Endothelial cell of umbilical vein (primary cell): ENCODE measurements around the gene CTTNBP2. TPM values are rescaled to one million over a fixed set of nuclear protein-coding genes. Genes with fewer than 3 reads are reported as not detected.

Experiments
- BruUV-seq: library from RNA; stranded (reverse); fragments of 400-500 nt; replicated peaks from 2 replicates; lab custom pipeline; 2021; lab: Mats Ljungman, UMichigan
- CTCF ChIA-PET: fragments of 300-600, 350-600 bp; sonication (Branson Sonifier 250); formaldehyde crosslinking; loops from one replicate; lab custom pipeline; 2021; ENCODE audit warnings: antibody characterized with exemption, inconsistent platforms; lab: Charles Lee
- POLR2A ChIA-PET: fragments of 300-600, 350-600 bp; sonication (Branson Sonifier 250); formaldehyde crosslinking; loops from one replicate; lab custom pipeline; 2021; ENCODE audit warnings: antibody characterized with exemption, inconsistent platforms; lab: Charles Lee
- DNase-seq: peaks from one replicate; pipeline ENCODE4 v3.0.0-alpha.2; 2011; ENCODE audit warnings: low read depth, low spot score
- FAIRE-seq: peaks from 2 replicates; lab custom pipeline; 2011; peaks lifted over from hg19 to GRCh38; lab: Jason Lieb, UNC
- H2AFZ ChIP-seq: 2 replicates; pipeline ENCODE4 v1.6.0; 2012; ENCODE audit warnings: low read depth, low read length, control low read depth, inconsistent platforms
- H3K27ac ChIP-seq: 2 replicates; pipeline ENCODE4 v1.5.1; 2011; ENCODE audit warnings: low read depth, mild to moderate bottlenecking, control low read depth, low read length, moderate library complexity; ENCODE audit not compliant: insufficient read depth
- H3K27me3 ChIP-seq, 2 experiments: 2 replicates each; pipeline versions ENCODE4 v1.6.0 to v1.6.1; 2011; ENCODE audit warnings: low read length in 2 of 2, mixed read lengths in 1 of 2; ENCODE audit not compliant: control insufficient read depth in 2 of 2, insufficient read depth in 2 of 2
- H3K36me3 ChIP-seq, 2 experiments: 2 replicates in 1 of 2; 3 replicates in 1 of 2; pipeline ENCODE4 v1.5.1; 2011; ENCODE audit warnings: low read length in 2 of 2, mild to moderate bottlenecking in 1 of 2, moderate library complexity in 1 of 2; ENCODE audit not compliant: control insufficient read depth in 2 of 2, insufficient read depth in 2 of 2; ENCODE audit errors: extremely low read depth in 1 of 2
- H3K4me1 ChIP-seq: 3 replicates; pipeline ENCODE4 v1.5.1; 2011; ENCODE audit warnings: mild to moderate bottlenecking, low read length; ENCODE audit not compliant: control insufficient read depth, insufficient read depth; ENCODE audit errors: extremely low read depth
- H3K4me2 ChIP-seq: 2 replicates; pipeline ENCODE4 v1.6.1; 2011; ENCODE audit warnings: low read length, control low read depth, mixed read lengths; ENCODE audit not compliant: insufficient read depth
- H3K4me3 ChIP-seq, 3 experiments: fragments of 200-600 bp in 1 of 3; sonication (generic), shearing (Covaris generic) in 1 of 3; replicated peaks in 1 of 3; 2 replicates each; pipeline ENCODE4 v1.5.1; 2011 to 2016; ENCODE audit warnings: control low read depth in 3 of 3, low read length in 3 of 3, mild to moderate bottlenecking in 2 of 3, inconsistent platforms in 1 of 3, low read depth in 1 of 3, moderate library complexity in 1 of 3; ENCODE audit not compliant: insufficient read depth in 1 of 3
- H3K79me2 ChIP-seq: 2 replicates; pipeline ENCODE4 v1.6.0; 2012; ENCODE audit warnings: low read length, inconsistent platforms; ENCODE audit not compliant: control insufficient read depth, insufficient read depth
- H3K9ac ChIP-seq: replicated peaks from 2 replicates; pipeline ENCODE3; 2011; ENCODE audit warnings: low read length, control low read depth; ENCODE audit not compliant: insufficient read depth; ENCODE audit errors: extremely low read depth
- H3K9me1 ChIP-seq: replicated peaks from 3 replicates; pipeline ENCODE4 v1.6.0; 2011; ENCODE audit warnings: mild to moderate bottlenecking, low read length; ENCODE audit not compliant: control insufficient read depth, insufficient read depth; ENCODE audit errors: extremely low read depth
- H3K9me3 ChIP-seq: replicated peaks from 2 replicates; pipeline ENCODE4 v1.5.1; 2012; ENCODE audit warnings: low read length, inconsistent platforms; ENCODE audit not compliant: control insufficient read depth, insufficient read depth
- H4K20me1 ChIP-seq: replicated peaks from 2 replicates; pipeline ENCODE3; 2011; ENCODE audit warnings: mild to moderate bottlenecking, low read length; ENCODE audit not compliant: control insufficient read depth, insufficient read depth; ENCODE audit errors: extremely low read depth
- CTCF ChIP-seq, 2 donors: IDR thresholded peaks; 1 replicate in 1 of 2; 2 replicates in 1 of 2; pipeline ENCODE4 v1.5.1; 2011; ENCODE audit warnings: low read length in 2 of 2, mild to moderate bottlenecking in 2 of 2, moderate library complexity in 2 of 2, control low read depth in 1 of 2, inconsistent platforms in 1 of 2, low read depth in 1 of 2; ENCODE audit not compliant: insufficient read depth in 1 of 2; ENCODE audit errors: extremely low read depth in 1 of 2
- EZH2 ChIP-seq: IDR thresholded peaks from 2 replicates; pipeline ENCODE4 v1.6.1; 2012; ENCODE audit warnings: borderline replicate concordance, low read depth, mild to moderate bottlenecking, moderate library complexity, low read length, inconsistent platforms; ENCODE audit not compliant: severe bottlenecking
- FOS ChIP-seq: IDR thresholded peaks from 2 replicates; pipeline ENCODE4 v1.6.1; 2011; ENCODE audit warnings: mild to moderate bottlenecking, low read length, moderate library complexity, borderline replicate concordance; ENCODE audit not compliant: insufficient read depth
- GATA2 ChIP-seq: IDR thresholded peaks from 2 replicates; pipeline ENCODE4 v1.7.0; 2011; ENCODE audit warnings: low read depth, mild to moderate bottlenecking, moderate library complexity, mixed read lengths, low read length; ENCODE audit not compliant: insufficient read length, insufficient read depth
- JUN ChIP-seq: IDR thresholded peaks from 2 replicates; pipeline ENCODE4 v1.6.1; 2011; ENCODE audit warnings: borderline replicate concordance, low read depth; ENCODE audit not compliant: insufficient read length, insufficient read depth
- MAX ChIP-seq: IDR thresholded peaks from 2 replicates; pipeline ENCODE4 v1.6.1; 2011; ENCODE audit not compliant: insufficient read depth, insufficient read length
- MYC ChIP-seq: IDR thresholded peaks from one replicate; pipeline ENCODE4 v1.6.1; 2011; ENCODE audit warnings: mild to moderate bottlenecking, low read depth, low read length
- POLR2A ChIP-seq: IDR thresholded peaks from 2 replicates; pipeline ENCODE4 v1.6.1; 2012; ENCODE audit warnings: low read depth, mild to moderate bottlenecking, control low read depth, low read length
- POLR2AphosphoS5 ChIP-seq: IDR thresholded peaks from 2 replicates; pipeline ENCODE4 v1.6.1; 2012; ENCODE audit warnings: low read depth, mild to moderate bottlenecking, control low read depth, low read length, moderate library complexity; ENCODE audit not compliant: insufficient read depth
- dilution Hi-C: fragments of 300-500 bp; cut with MboI; formaldehyde crosslinking; loops from one replicate; pipeline ENCODE4 v1.15.0; 2019; ENCODE audit warnings: low sequenced_read_pairs; ENCODE audit not compliant: extremely low pct_ligation_motif_present
- intact Hi-C: fragments of 100-400 bp; cut with micrococcal nuclease; formaldehyde crosslinking; loops from one replicate; pipeline ENCODE4 v1.10.0; 2022
- polyA plus RNA-seq, 4 experiments: library from polyadenylated mRNA; depleted of rRNA in 3 of 4; stranded (reverse) in 3 of 4; unstranded in 1 of 4; fragments of >200 nt; gene quantifications; 2 replicates each; pipeline versions ENCODE4 v1.2.1 to v1.2.3, GENCODE V29; 2011 to 2012; ENCODE audit warnings: missing spikeins in 1 of 4
- total RNA-seq: library from RNA; stranded (reverse); gene quantifications from 2 replicates; pipeline ENCODE4 v1.2.3, GENCODE V29; 2021

Gene CTTNBP2
- total and polyA plus RNA-seq, 2 donors (not counting 3 experiments of a cell fraction or from before 2014, with no cell fraction given) = 0.08 to 0.35 TPM

GRCh38 chr7:117666689-117667088 lies 206.6 kb downstream of the CTTNBP2 start:
- no peaks in the 10 kb centered on the region for H3K79me2 ChIP-seq
- BruUV-seq = no TSS peak
- no peak overlapping the region for H3K4me2 ChIP-seq
- DNase-seq (no peak), FAIRE-seq (no peak)
- H3K4me1 ChIP-seq = peaks cover 14% of the 10 kb centered on the region
- no peaks in the 10 kb centered on the region for H3K9me1 ChIP-seq
- no peaks in the 10 kb centered on the region for H3K27me3 ChIP-seq
- no peak overlapping the region for H3K4me3 ChIP-seq
- ChIA-PET CTCF (interaction anchor here (0.9 to 2.0 kb wide), 5 partner anchors 9 to 208 kb away, joined by 3 to 12 read pairs (median 4); no protein-coding TSS in a partner anchor), POLR2A (no interaction called here)
- no peaks in the 10 kb centered on the region for H3K36me3 ChIP-seq
- H4K20me1 ChIP-seq = no peaks in the 10 kb centered on the region
- H3K9me3 ChIP-seq = no peaks in the 10 kb centered on the region
- intact Hi-C loops = loop anchor here (1.0 kb wide), 3 partner anchors 21 to 65 kb away; no protein-coding TSS in a partner anchor
- no peak overlapping the region for H2AFZ ChIP-seq
- dilution Hi-C loops = no loop called here
- H3K9ac ChIP-seq = no peak overlapping the region
- peak overlapping the region; percentile 62 for H3K27ac ChIP-seq
- TF ChIP-seq POLR2AphosphoS5 = no peak
- no peak for TF ChIP-seq POLR2A
- no peak for TF ChIP-seq EZH2

- DNase-seq = peak; percentile 67
- H3K4me3 ChIP-seq = no peak overlapping the region
- ChIA-PET POLR2A (no interaction called here), CTCF (interaction anchor here (0.9 to 2.0 kb wide), 3 partner anchors 11 to 207 kb away, joined by 3 to 12 read pairs (median 4); no protein-coding TSS in a partner anchor)
- FAIRE-seq = peak; percentile 54
- no peaks in the 10 kb centered on the region for H4K20me1 ChIP-seq
- peaks cover 14% of the 10 kb centered on the region for H3K4me1 ChIP-seq
- peak overlapping the region; percentile 62 for H3K27ac ChIP-seq
- H3K9me3 ChIP-seq = no peaks in the 10 kb centered on the region
- TF ChIP-seq MAX (no peak), JUN (peak; percentile 67), GATA2 (no peak), CTCF (IDR thresholded peaks at IDR 0.05; ENCODE audit: extremely low read depth in 1 of 2, insufficient read depth in 1 of 2, low read depth in 1 of 2, low read length in 2 of 2) (no peak), POLR2A (no peak), FOS (peak; percentile 50), EZH2 (no peak), POLR2AphosphoS5 (peak; percentile 29), MYC (no peak)
- BruUV-seq = no TSS peak
- peak overlapping the region; percentile 20 for H3K4me2 ChIP-seq
- no peak overlapping the region for H3K9ac ChIP-seq
- peak overlapping the region; percentile 46 for H2AFZ ChIP-seq
- no peaks in the 10 kb centered on the region for H3K36me3 ChIP-seq
- no peaks in the 10 kb centered on the region for H3K27me3 ChIP-seq
- intact Hi-C loops (loop anchor here (1.0 kb wide), 3 partner anchors 21 to 65 kb away; no protein-coding TSS in a partner anchor), dilution Hi-C loops (no loop called here)
- no peaks in the 10 kb centered on the region for H3K9me1 ChIP-seq
- no peaks in the 10 kb centered on the region for H3K79me2 ChIP-seq
These were observed 207.2 kb downstream of the CTTNBP2 start for GRCh38 chr7:117666031-117666430.
